ENCODE results near the gene COLEC12. TPM values are rescaled to one million over a fixed set of nuclear protein-coding genes. Genes with fewer than 3 reads are reported as not detected.

Gene COLEC12
- total RNA-seq, 2 experiments from 2014 or later: not detected

- POLR2A ChIA-PET: no interaction called here
- no peak for DNase-seq
- no peak overlapping the region for H3K4me3 ChIP-seq (ENCODE audit: low read length)
These were observed 110.7 kb downstream of the COLEC12 start for GRCh38 chr18:389658-390357.

GRCh38 chr18:388200-388599, 112.3 kb downstream of the COLEC12 start:
- Histone ChIP-seq H3K4me1 (ENCODE audit: insufficient read depth, low read length) (no peaks in the 10 kb centered on the region), H3K27me3 (ENCODE audit: control insufficient read depth in 1 of 2, insufficient read depth in 2 of 2, low read length in 2 of 2) (peaks cover 0 to 2% of the 10 kb centered on the region in 2 experiments), H3K4me3 (ENCODE audit: low read length) (no peak overlapping the region), H3K27ac (ENCODE audit: low read depth in 1 of 2, low read length in 2 of 2) (no peak overlapping the region), H3K9me3 (ENCODE audit: control insufficient read depth in 1 of 2, insufficient read depth in 1 of 2, low read length in 2 of 2) (peaks cover 0 to 3% of the 10 kb centered on the region in 2 experiments), H3K36me3 (ENCODE audit: insufficient read depth, low read length) (no peaks in the 10 kb centered on the region)
- no peak overlapping the region for H3K4me3 Mint-ChIP-seq
- DNase-seq (no peak), ATAC-seq (ENCODE audit: poor library complexity) (no peak)
- peaks cover 2% of the 10 kb centered on the region for H3K9me3 Mint-ChIP-seq
- peaks cover 12% of the 10 kb centered on the region for H3K27me3 Mint-ChIP-seq
- H3K4me1 Mint-ChIP-seq (ENCODE audit: low read depth): no peaks in the 10 kb centered on the region
- TF ChIP-seq CTCF (IDR thresholded peaks at IDR 0.05): no peak
- no peaks in the 10 kb centered on the region for H3K36me3 Mint-ChIP-seq (ENCODE audit: low read depth)
- intact Hi-C loops (cut with DNase I, micrococcal nuclease): no loop called here
- ChIA-PET POLR2A (no interaction called here), CTCF (no interaction called here)
- no peak overlapping the region for H3K27ac Mint-ChIP-seq

More at GRCh38 chr18:389658-390357, 110.7 kb downstream of the COLEC12 start:
- Mint-ChIP-seq H3K27me3 (peaks cover 9% of the 10 kb centered on the region), H3K36me3 (ENCODE audit: low read depth) (no peaks in the 10 kb centered on the region), H3K9me3 (no peaks in the 10 kb centered on the region), H3K4me3 (no peak overlapping the region), H3K27ac (no peak overlapping the region), H3K4me1 (ENCODE audit: low read depth) (no peaks in the 10 kb centered on the region)
- H3K27ac ChIP-seq (ENCODE audit: low read depth in 1 of 2, low read length in 2 of 2): no peak overlapping the region
- no peak for TF ChIP-seq CTCF (IDR thresholded peaks at IDR 0.05)
- CTCF ChIA-PET: no interaction called here
- no peak for ATAC-seq (ENCODE audit: poor library complexity)
- no peaks in the 10 kb centered on the region for H3K36me3 ChIP-seq (ENCODE audit: insufficient read depth, low read length)
- no peaks in the 10 kb centered on the region for H3K4me1 ChIP-seq (ENCODE audit: insufficient read depth, low read length)
- intact Hi-C loops (cut with DNase I, micrococcal nuclease): no loop called here
- H3K27me3 ChIP-seq (ENCODE audit: control insufficient read depth in 1 of 2, insufficient read depth in 2 of 2, low read length in 2 of 2): peaks cover 0 to 2% of the 10 kb centered on the region in 2 experiments
- H3K9me3 ChIP-seq (ENCODE audit: control insufficient read depth in 1 of 2, insufficient read depth in 1 of 2, low read length in 2 of 2): no peaks in the 10 kb centered on the region

- POLR2A ChIA-PET: no interaction called here
- H3K4me3 Mint-ChIP-seq: no peak overlapping the region
- Histone ChIP-seq H3K4me1 (ENCODE audit: insufficient read depth, low read length) (no peaks in the 10 kb centered on the region), H3K4me3 (ENCODE audit: low read length) (no peak overlapping the region), H3K9me3 (ENCODE audit: control insufficient read depth in 1 of 2, insufficient read depth in 1 of 2, low read length in 2 of 2) (peaks cover 0 to 3% of the 10 kb centered on the region in 2 experiments), H3K36me3 (ENCODE audit: insufficient read depth, low read length) (no peaks in the 10 kb centered on the region), H3K27ac (ENCODE audit: low read depth in 1 of 2, low read length in 2 of 2) (no peak overlapping the region), H3K27me3 (ENCODE audit: control insufficient read depth in 1 of 2, insufficient read depth in 2 of 2, low read length in 2 of 2) (peaks cover 0 to 2% of the 10 kb centered on the region in 2 experiments)
- DNase-seq (no peak), ATAC-seq (ENCODE audit: poor library complexity) (no peak)
- intact Hi-C loops (cut with DNase I, micrococcal nuclease): no loop called here
- CTCF ChIA-PET: no interaction called here
- no peak for TF ChIP-seq CTCF (IDR thresholded peaks at IDR 0.05)
- peaks cover 2% of the 10 kb centered on the region for H3K9me3 Mint-ChIP-seq
- no peaks in the 10 kb centered on the region for H3K36me3 Mint-ChIP-seq (ENCODE audit: low read depth)
- H3K27ac Mint-ChIP-seq: no peak overlapping the region
- peaks cover 19% of the 10 kb centered on the region for H3K27me3 Mint-ChIP-seq
- H3K4me1 Mint-ChIP-seq (ENCODE audit: low read depth): no peaks in the 10 kb centered on the region
These were observed 113.5 kb downstream of the COLEC12 start for GRCh38 chr18:386994-387393.

All from CD4-positive, alpha-beta T cell (primary cell).